Mucosa of descending colon (tissue), 3 donors: Measurements from ENCODE around the gene MATN1. TPM values are rescaled to one million over a fixed set of nuclear protein-coding genes. Genes with fewer than 3 reads are reported as not detected.

Source experiments
- ATAC-seq: fragments of 200-7000 bp; cut with Tn5 transposase; one replicate; pipeline ENCODE4 v1.9.1; 2020; ENCODE audit warnings: mild to moderate bottlenecking, moderate library complexity
- DNase-seq, 3 donors: peaks; one replicate each; pipeline ENCODE4 v3.0.0-alpha.2; 2020
- H3K36me3 ChIP-seq: fragments of 200-600 bp; one replicate; pipeline ENCODE4 v1.8.0; 2021; ENCODE audit warnings: low read depth, mild to moderate bottlenecking
- H3K4me1 ChIP-seq: fragments of 200-600 bp; one replicate; pipeline ENCODE4 v1.8.0; 2021; ENCODE audit warnings: low read depth, mild to moderate bottlenecking
- H3K4me3 ChIP-seq: fragments of 200-600 bp; one replicate; pipeline ENCODE4 v1.8.0; 2021; ENCODE audit warnings: mild to moderate bottlenecking
- H3K9me3 ChIP-seq: fragments of 200-600 bp; one replicate; pipeline ENCODE4 v1.8.0; 2021; ENCODE audit warnings: mild to moderate bottlenecking
- CTCF ChIP-seq: fragments of 200-600 bp; IDR thresholded peaks from one replicate; pipeline ENCODE4 v1.8.0; 2022; ENCODE audit warnings: antibody characterized with exemption, mild to moderate bottlenecking
- intact Hi-C, 2 donors: fragments of 100-400 bp; cut with DNase I in 1 of 2; cut with micrococcal nuclease in 1 of 2; formaldehyde crosslinking; loops; one replicate each; pipeline versions ENCODE4 v1.11.0 to v1.11.1; 2022; cut with DNase I, micrococcal nuclease
- total RNA-seq, 3 donors: library from RNA; stranded (reverse); fragmentation: NEBNext Ultra II Directional in 2 of 3; extraction: Animal tissue kit (Norgen Biotek cat#: 25700) in 2 of 3; gene quantifications; one replicate each; pipeline versions ENCODE4 v1.2.1 to v1.2.4, GENCODE V29; 2021 to 2023
- donor health status: DM: no; HTN: no; CAD: no; lungs with moderate emphysema.
- donor health status: DM: no; HTN: no; CAD: no.
- donor health status: DM: no; HTN: yes; CAD: no.

The MATN1 gene
- total RNA-seq, 3 donors from 2014 or later: 0.22 TPM; not detected in 2

- intact Hi-C loops: no loop called here
- no peaks in the 10 kb centered on the region for H3K4me1 ChIP-seq
- no peak for DNase-seq
- no peaks in the 10 kb centered on the region for H3K36me3 ChIP-seq
- TF ChIP-seq CTCF: no peak
- H3K4me3 ChIP-seq: no peak overlapping the region
- ATAC-seq: no peak
- no peaks in the 10 kb centered on the region for H3K9me3 ChIP-seq
These were observed 29.7 kb upstream of the MATN1 start for GRCh38 chr1:30753118-30753517.

GRCh38 chr1:30752651-30752908 is 29.2 kb upstream of the MATN1 start:
- intact Hi-C loops: no loop called here
- DNase-seq (peak in 1 of 3 donors; percentile 44), ATAC-seq (no peak)
- TF ChIP-seq CTCF: no peak
- Histone ChIP-seq H3K4me3 (no peak overlapping the region), H3K4me1 (no peaks in the 10 kb centered on the region), H3K9me3 (no peaks in the 10 kb centered on the region), H3K36me3 (no peaks in the 10 kb centered on the region)

GRCh38 chr1:30751830-30752650 is 28.7 kb upstream of the MATN1 start:
- TF ChIP-seq CTCF: no peak
- no peaks in the 10 kb centered on the region for H3K36me3 ChIP-seq
- DNase-seq: peak in 1 of 3 donors; percentile 50
- H3K9me3 ChIP-seq: no peaks in the 10 kb centered on the region
- no peaks in the 10 kb centered on the region for H3K4me1 ChIP-seq
- intact Hi-C loops: no loop called here
- H3K4me3 ChIP-seq: no peak overlapping the region
- no peak for ATAC-seq

- Histone ChIP-seq H3K36me3 (no peaks in the 10 kb centered on the region), H3K9me3 (no peaks in the 10 kb centered on the region), H3K4me1 (peaks cover 10% of the 10 kb centered on the region), H3K4me3 (no peak overlapping the region)
- ATAC-seq (peak; percentile 18), DNase-seq (peak in 1 of 3 donors; percentile 81)
- TF ChIP-seq CTCF: no peak
- intact Hi-C loops: no loop called here
These were observed 27.4 kb upstream of the MATN1 start for GRCh38 chr1:30750731-30751291.

GRCh38 chr1:30749691-30750583 is 26.6 kb upstream of the MATN1 start:
- Histone ChIP-seq H3K9me3 (no peaks in the 10 kb centered on the region), H3K4me3 (no peak overlapping the region), H3K36me3 (no peaks in the 10 kb centered on the region), H3K4me1 (peaks cover 17% of the 10 kb centered on the region)
- intact Hi-C loops: no loop called here
- DNase-seq (peak in 1 of 3 donors; percentile 78), ATAC-seq (peak; percentile 43)
- TF ChIP-seq CTCF: no peak
